Activated effector memory CD4-positive, alpha-beta T cell treated with anti-CD3 and anti-CD28 coated beads, Interleukin-2, amount 50 U/mL, for 16 hours (primary cell): Measurements from ENCODE around the gene TRABD.
A peak's percentile ranks its signal among the peaks of the same experiment; 100 is the strongest.
"Not testable (repeated sequence)": the region's sequence is repeated elsewhere in the genome, so short reads cannot be mapped to it uniquely, and the experiment has no call there.

Source experiments
- DNase-seq: peaks from one replicate; pipeline ENCODE4 v3.0.0-alpha.2; 2020

TRABD gene

GRCh38 chr22:50185375-50186087 lies at the start of gene TRABD:
Gene TRABD (plus strand): TSS chr22:50185913. CDS start chr22:50193061, 7,148 bp downstream.
- DNase-seq, result peak; percentile 96

GRCh38 chr22:50136581-50137015 lies 49.1 kb upstream of the TRABD start:
- DNase-seq, result no peak

- DNase-seq, result not testable (repeated sequence)
Measured at GRCh38 chr22:50137277-50137676, 48.4 kb upstream of the TRABD start.

GRCh38 chr22:50138041-50138440 lies 47.7 kb upstream of the TRABD start:
- no peak for DNase-seq

GRCh38 chr22:50138988-50139387 lies 46.7 kb upstream of the TRABD start:
- DNase-seq, result no peak

GRCh38 chr22:50139843-50140415 lies 45.8 kb upstream of the TRABD start:
- DNase-seq, result no peak

- no peak for DNase-seq
Measured at GRCh38 chr22:50140615-50141014, 45.1 kb upstream of the TRABD start.

- no peak for DNase-seq
Measured at GRCh38 chr22:50141462-50141861, 44.3 kb upstream of the TRABD start.

GRCh38 chr22:50141891-50142363 lies 43.8 kb upstream of the TRABD start:
- DNase-seq, result no peak

GRCh38 chr22:50143096-50143495 lies 42.6 kb upstream of the TRABD start:
- DNase-seq, result no peak

- no peak for DNase-seq
Measured at GRCh38 chr22:50144005-50144614, 41.6 kb upstream of the TRABD start.

- no peak for DNase-seq
Measured at GRCh38 chr22:50145721-50146438, 39.8 kb upstream of the TRABD start.

- DNase-seq, result no peak
Measured at GRCh38 chr22:50146439-50147238, 39.1 kb upstream of the TRABD start.

- DNase-seq, result not testable (repeated sequence)
Measured at GRCh38 chr22:50147258-50148165, 38.2 kb upstream of the TRABD start.

- DNase-seq, result no peak
Measured at GRCh38 chr22:50148166-50148500, 37.6 kb upstream of the TRABD start.

GRCh38 chr22:50148991-50149721 lies 36.6 kb upstream of the TRABD start:
- peak; percentile 88 for DNase-seq

GRCh38 chr22:50150161-50151129 lies 35.3 kb upstream of the TRABD start:
- DNase-seq, result no peak

GRCh38 chr22:50151571-50152537 lies 33.9 kb upstream of the TRABD start:
- DNase-seq, result no peak
